Measurements from ENCODE around the gene IPO4. TPM values are rescaled to one million over a fixed set of nuclear protein-coding genes. Genes with fewer than 3 reads are reported as not detected.
A peak's percentile ranks its signal among the peaks of the same experiment; 100 is the strongest.

IPO4 gene
- total RNA-seq, 1 experiment from 2014 or later, result 116 TPM

GRCh38 chr14:24233538-24233866, 44.9 kb upstream of the IPO4 start:
- H3K4ac ChIP-seq (ENCODE audit: low read depth, low read length), result no peak overlapping the region
- no peaks in the 10 kb centered on the region for H3K9me3 ChIP-seq (ENCODE audit: control insufficient read depth, low read depth, low read length)
- no peak overlapping the region for H2BK120ac ChIP-seq (ENCODE audit: low read depth, low read length, poor library complexity, severe bottlenecking)
- H3K14ac ChIP-seq (ENCODE audit: insufficient read depth, low read length), result no peak overlapping the region
- H2AFZ ChIP-seq (ENCODE audit: low read length), result no peak overlapping the region
- H3K23ac ChIP-seq (ENCODE audit: insufficient read length, low read depth, low read length), result no peak overlapping the region
- H3K27me3 Mint-ChIP-seq (ENCODE audit: low read depth), result no peaks in the 10 kb centered on the region
- peaks cover 26 to 48% (median 45%) of the 10 kb centered on the region in 3 experiments; a peak in 6 of 7 replicates for H3K36me3 Mint-ChIP-seq (ENCODE audit: insufficient read depth in 1 of 3, low read depth in 3 of 3)
- H3K27me3 ChIP-seq (ENCODE audit: insufficient read depth, low read length), result no peaks in the 10 kb centered on the region
- H2BK12ac ChIP-seq (ENCODE audit: insufficient read length, low read depth, low read length), result no peak overlapping the region
- H3K4me1 ChIP-seq (ENCODE audit: insufficient read depth, low read length), result 0 out of 2 replicates have a peak, but pooled peaks cover 6% of the 10 kb centered on the region
- peak overlapping the region; percentile 89 for H3K9ac ChIP-seq (ENCODE audit: extremely low read depth, insufficient read length, low read length)
- H3K27ac ChIP-seq (ENCODE audit: insufficient read length, low read depth, low read length), result no peak overlapping the region
- no peak for TF ChIP-seq CTCF (conservative IDR thresholded peaks at IDR 0.05)
- peaks cover 15% of the 10 kb centered on the region for H3K23me2 ChIP-seq (ENCODE audit: insufficient read length, low read depth, low read length, poor library complexity, severe bottlenecking)
- H3K18ac ChIP-seq (ENCODE audit: insufficient read length, low read depth, low read length), result no peak overlapping the region
- H3T11ph ChIP-seq (ENCODE audit: low read length), result no peak overlapping the region
- H3K4me3 Mint-ChIP-seq, result peak overlapping the region; percentile 98 to 99
- H2BK20ac ChIP-seq (ENCODE audit: low read depth, low read length, poor library complexity, severe bottlenecking), result no peak overlapping the region
- peaks cover 3% of the 10 kb centered on the region; the same call in 1 of the 2 replicates for H3K79me2 ChIP-seq (ENCODE audit: insufficient read depth, low read length)
- no CpG with 5 or more reads among the region's 2 CpGs for WGBS (ENCODE audit: extremely low coverage, insufficient read length, low lambda C conversion rate)
- H2AK5ac ChIP-seq (ENCODE audit: insufficient read length, low read length), result no peak overlapping the region
- H2BK5ac ChIP-seq (ENCODE audit: insufficient read length, low read length), result no peak overlapping the region
- H3K4me1 Mint-ChIP-seq, result peaks cover 8 to 22% of the 10 kb centered on the region in 2 experiments
- H3K9me3 Mint-ChIP-seq, result no peaks in the 10 kb centered on the region
- peak overlapping the region in 1 of 3 experiments; percentile 99; a peak in 1 of 7 replicates for H3K27ac Mint-ChIP-seq
- peaks cover 8% of the 10 kb centered on the region for H3K79me1 ChIP-seq (ENCODE audit: insufficient read depth, low read depth, low read length, poor library complexity, severe bottlenecking)
- no peak overlapping the region for H4K5ac ChIP-seq (ENCODE audit: insufficient read length, low read depth, low read length)
- H3K56ac ChIP-seq (ENCODE audit: insufficient read length, low read depth, low read length), result no peak overlapping the region
- DNase-seq, result no peak
- peak overlapping the region; percentile 99 for H3K4me2 ChIP-seq (ENCODE audit: insufficient read depth, insufficient read length, low read length)
- no peak overlapping the region for H4K8ac ChIP-seq (replicated peaks; ENCODE audit: insufficient read length, low read depth, low read length)
- H2BK15ac ChIP-seq (ENCODE audit: low read depth, low read length), result no peak overlapping the region
- H4K20me1 ChIP-seq (ENCODE audit: control insufficient read depth, insufficient read depth, insufficient read length), result no peaks in the 10 kb centered on the region
- H4K91ac ChIP-seq (ENCODE audit: insufficient read length, low read depth, low read length), result no peak overlapping the region
